Retina (tissue), 1 donor: ENCODE data around the gene RPS15.
A peak's percentile ranks its signal among the peaks of the same experiment; 100 is the strongest.
"Not testable (repeated sequence)": the region's sequence is repeated elsewhere in the genome, so short reads cannot be mapped to it uniquely, and the experiment has no call there.

ENCODE experiments used
- DNase-seq: peaks from one replicate; pipeline ENCODE4 v3.0.0-alpha.2; 2016

The RPS15 gene

GRCh38 chr19:1402411-1403070 lies 35.7 kb upstream of the RPS15 start:
- peak; percentile 22 for DNase-seq

- peak; percentile 99 for DNase-seq
Measured at GRCh38 chr19:1406774-1407527, 31.2 kb upstream of the RPS15 start.

- DNase-seq = no peak
Measured at GRCh38 chr19:1407528-1408299, 30.5 kb upstream of the RPS15 start, which contains the start of gene DAZAP1. Gene DAZAP1, plus strand, starts transcription at chr19:1407586. Its CDS starts 188 bp downstream, at chr19:1407774.

- DNase-seq = peak; percentile 69
Measured at GRCh38 chr19:1408300-1409203, 29.6 kb upstream of the RPS15 start.

GRCh38 chr19:1409204-1410005 lies 28.8 kb upstream of the RPS15 start:
- peak; percentile 15 for DNase-seq

GRCh38 chr19:1410136-1410786 lies 27.9 kb upstream of the RPS15 start:
- no peak for DNase-seq

- DNase-seq = no peak
Measured at GRCh38 chr19:1410789-1411188, 27.4 kb upstream of the RPS15 start.

- DNase-seq = peak; percentile 68
Measured at GRCh38 chr19:1411255-1412191, 26.7 kb upstream of the RPS15 start.

GRCh38 chr19:1412323-1412923 lies 25.8 kb upstream of the RPS15 start:
- no peak for DNase-seq

GRCh38 chr19:1412995-1413800 lies 25.0 kb upstream of the RPS15 start:
- DNase-seq = no peak

- no peak for DNase-seq
Measured at GRCh38 chr19:1416014-1416841, 22.0 kb upstream of the RPS15 start.

GRCh38 chr19:1417145-1417544 lies 21.1 kb upstream of the RPS15 start:
- DNase-seq = no peak

GRCh38 chr19:1417681-1418495 lies 20.3 kb upstream of the RPS15 start:
- DNase-seq = peak; percentile 18

GRCh38 chr19:1418496-1418775 lies 19.8 kb upstream of the RPS15 start:
- DNase-seq = no peak

GRCh38 chr19:1418951-1419738 lies 19.1 kb upstream of the RPS15 start:
- no peak for DNase-seq

GRCh38 chr19:1420085-1420484 lies 18.1 kb upstream of the RPS15 start:
- not testable (repeated sequence) for DNase-seq
